ENCODE measurements around the gene GLIS1. TPM values are rescaled to one million over a fixed set of nuclear protein-coding genes. Genes with fewer than 3 reads are reported as not detected.

GLIS1 gene
- total and polyA plus RNA-seq, 2 donors (not counting 3 experiments of a cell fraction or from before 2014, with no cell fraction given), result not detected

DNA sequence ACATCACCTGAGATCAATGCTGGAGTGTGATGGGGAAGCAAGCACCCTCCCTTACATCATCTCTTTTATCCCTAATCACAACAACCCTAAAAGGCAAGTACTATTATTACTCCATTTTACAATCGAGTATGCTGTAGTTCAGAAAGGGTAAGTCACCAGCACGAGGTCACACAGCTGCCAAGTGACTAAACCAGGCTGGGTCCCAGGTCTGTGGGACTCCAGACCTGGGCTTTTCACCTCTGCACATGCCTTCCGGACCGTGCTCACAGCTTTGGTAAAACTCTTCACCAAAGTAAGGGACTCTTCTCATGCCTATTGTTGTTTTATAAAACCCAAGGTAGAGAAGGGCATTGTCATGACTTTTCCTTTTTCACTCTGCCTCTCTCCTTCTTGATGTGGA is 148.9 kb downstream of the GLIS1 start:
- DNase-seq (ENCODE audit: low read depth, low spot score) (no peak), FAIRE-seq (no peak)
- TF ChIP-seq GATA2 (IDR thresholded peaks at IDR 0.05; ENCODE audit: insufficient read depth, insufficient read length, low read depth, low read length) (no peak), POLR2A (IDR thresholded peaks at IDR 0.05; ENCODE audit: low read depth, low read length) (no peak), MYC (IDR thresholded peaks at IDR 0.05; ENCODE audit: low read depth, low read length) (no peak), MAX (IDR thresholded peaks at IDR 0.05; ENCODE audit: insufficient read depth, insufficient read length) (no peak), POLR2AphosphoS5 (IDR thresholded peaks at IDR 0.05; ENCODE audit: insufficient read depth, low read depth, low read length) (no peak), FOS (IDR thresholded peaks at IDR 0.05; ENCODE audit: borderline replicate concordance, insufficient read depth, low read length) (no peak), JUN (IDR thresholded peaks at IDR 0.05; ENCODE audit: borderline replicate concordance, insufficient read depth, insufficient read length, low read depth) (no peak), EZH2 (IDR thresholded peaks at IDR 0.05; ENCODE audit: borderline replicate concordance, low read depth, low read length, severe bottlenecking) (no peak)
- TF ChIP-seq, protein P1, sequence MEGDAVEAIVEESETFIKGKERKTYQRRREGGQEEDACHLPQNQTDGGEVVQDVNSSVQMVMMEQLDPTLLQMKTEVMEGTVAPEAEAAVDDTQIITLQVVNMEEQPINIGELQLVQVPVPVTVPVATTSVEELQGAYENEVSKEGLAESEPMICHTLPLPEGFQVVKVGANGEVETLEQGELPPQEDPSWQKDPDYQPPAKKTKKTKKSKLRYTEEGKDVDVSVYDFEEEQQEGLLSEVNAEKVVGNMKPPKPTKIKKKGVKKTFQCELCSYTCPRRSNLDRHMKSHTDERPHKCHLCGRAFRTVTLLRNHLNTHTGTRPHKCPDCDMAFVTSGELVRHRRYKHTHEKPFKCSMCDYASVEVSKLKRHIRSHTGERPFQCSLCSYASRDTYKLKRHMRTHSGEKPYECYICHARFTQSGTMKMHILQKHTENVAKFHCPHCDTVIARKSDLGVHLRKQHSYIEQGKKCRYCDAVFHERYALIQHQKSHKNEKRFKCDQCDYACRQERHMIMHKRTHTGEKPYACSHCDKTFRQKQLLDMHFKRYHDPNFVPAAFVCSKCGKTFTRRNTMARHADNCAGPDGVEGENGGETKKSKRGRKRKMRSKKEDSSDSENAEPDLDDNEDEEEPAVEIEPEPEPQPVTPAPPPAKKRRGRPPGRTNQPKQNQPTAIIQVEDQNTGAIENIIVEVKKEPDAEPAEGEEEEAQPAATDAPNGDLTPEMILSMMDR (IDR thresholded peaks at IDR 0.05; ENCODE audit: extremely low read depth in 1 of 2, insufficient read depth in 1 of 2, low read depth in 1 of 2, low read length in 2 of 2), result no peak
- Histone ChIP-seq H3K27me3 (ENCODE audit: control insufficient read depth in 2 of 2, insufficient read depth in 2 of 2, low read length in 2 of 2) (peaks cover 3 to 9% of the 10 kb centered on the region in 2 experiments), H3K9me3 (replicated peaks; ENCODE audit: control insufficient read depth, insufficient read depth, low read length) (no peaks in the 10 kb centered on the region), H3K36me3 (ENCODE audit: control insufficient read depth in 2 of 2, extremely low read depth in 1 of 2, insufficient read depth in 2 of 2, low read length in 2 of 2) (no peaks in the 10 kb centered on the region), H3K9ac (replicated peaks; ENCODE audit: extremely low read depth, insufficient read depth, low read length) (no peak overlapping the region), H3K79me2 (ENCODE audit: control insufficient read depth, insufficient read depth, low read length) (no peaks in the 10 kb centered on the region), H4K20me1 (replicated peaks; ENCODE audit: control insufficient read depth, extremely low read depth, insufficient read depth, low read length) (no peaks in the 10 kb centered on the region), H3K4me3 (replicated peaks in 1 of 3; ENCODE audit: insufficient read depth in 1 of 3, low read depth in 1 of 3, low read length in 3 of 3) (no peak overlapping the region), H3K9me1 (replicated peaks; ENCODE audit: control insufficient read depth, extremely low read depth, insufficient read depth, low read length) (no peaks in the 10 kb centered on the region), H3K27ac (ENCODE audit: insufficient read depth, low read depth, low read length) (no peak overlapping the region), H3K4me2 (ENCODE audit: insufficient read depth, low read length) (no peak overlapping the region), H3K4me1 (ENCODE audit: control insufficient read depth, extremely low read depth, insufficient read depth, low read length) (no peaks in the 10 kb centered on the region), H2AFZ (ENCODE audit: low read depth, low read length) (no peak overlapping the region)
- POLR2A ChIA-PET, result no interaction called here
- dilution Hi-C loops (cut with MboI; ENCODE audit: extremely low pct_ligation_motif_present, low sequenced_read_pairs), result no loop called here
- no TSS peak for BruUV-seq (replicated peaks)
- intact Hi-C loops (cut with micrococcal nuclease), result no loop called here
- CTCF ChIA-PET, result no interaction called here
